ENCODE measurements around the gene CHKA. TPM values are rescaled to one million over a fixed set of nuclear protein-coding genes. Genes with fewer than 3 reads are reported as not detected.
A peak's percentile ranks its signal among the peaks of the same experiment; 100 is the strongest.

Gene CHKA
- total and polyA plus RNA-seq, 2 of the 4 experiments (the other 2 are of a cell fraction) = 4.5 to 8.4 TPM

DNA sequence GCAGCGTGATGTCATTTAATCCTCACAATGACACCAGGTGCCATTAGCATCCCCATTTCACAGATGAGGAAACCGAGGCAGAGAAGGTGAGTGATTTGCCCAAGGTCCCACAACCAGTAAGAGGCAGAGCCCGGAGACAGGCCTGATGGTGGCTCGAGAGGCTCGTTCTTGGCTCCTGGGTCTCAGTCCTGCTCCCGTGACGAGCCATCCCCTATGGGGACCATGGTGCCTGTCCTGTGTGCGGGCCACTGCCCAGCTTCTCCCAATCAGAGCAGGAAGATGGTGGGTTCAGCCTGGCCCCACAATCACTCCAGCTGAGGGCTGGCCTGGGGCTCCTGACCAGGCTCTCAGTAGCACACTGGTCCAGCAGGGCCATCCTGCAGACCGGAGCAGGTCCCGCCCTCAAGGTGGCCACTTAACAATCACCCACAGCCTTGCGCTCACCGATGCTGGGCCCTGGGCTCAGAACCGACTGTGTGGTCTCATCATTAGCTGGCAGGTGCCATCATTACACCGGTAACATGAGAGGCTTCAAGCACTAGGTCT, 107.5 kb downstream of the CHKA start:
- Histone ChIP-seq H3K4me1 (ENCODE audit: control insufficient read depth, insufficient read depth, low read length) (peaks cover 47% of the 10 kb centered on the region), H2BK20ac (ENCODE audit: low read depth, low read length) (peak overlapping the region; percentile 93), H3K23ac (ENCODE audit: low read depth, low read length) (peak overlapping the region; percentile 70; the same call in 1 of the 2 replicates), H3K27me3 (ENCODE audit: control insufficient read depth, insufficient read depth, low read length) (no peaks in the 10 kb centered on the region), H4K20me1 (ENCODE audit: insufficient read depth, low read length) (no peaks in the 10 kb centered on the region), H2BK15ac (ENCODE audit: low read depth, low read length) (peak overlapping the region; percentile 91; the same call in 2 of the 3 replicates), H4K91ac (ENCODE audit: insufficient read depth, low read depth, low read length) (peak overlapping the region; percentile 93), H3K56ac (ENCODE audit: extremely low read depth, insufficient read depth, low read length) (peak overlapping the region; percentile 55), H3K79me1 (ENCODE audit: low read depth in 1 of 2, low read length in 2 of 2) (peaks cover 23 to 45% of the 10 kb centered on the region in 2 experiments; a peak in 3 of 4 replicates), H2AK5ac (ENCODE audit: low read depth, low read length) (peak overlapping the region; percentile 95), H2BK120ac (ENCODE audit: low read depth, low read length) (peak overlapping the region; percentile 93), H3K9ac (ENCODE audit: low read depth, low read length) (peak overlapping the region; percentile 1; the same call in 1 of the 2 replicates), H3K4ac (ENCODE audit: low read depth, low read length) (peak overlapping the region; percentile 96), H3K4me2 (ENCODE audit: low read depth, low read length) (peak overlapping the region; percentile 44), H2AK9ac (replicated peaks; ENCODE audit: low read depth, low read length, poor library complexity) (peak overlapping the region; percentile 100), H3K9me1 (ENCODE audit: insufficient read depth, low read length) (peaks cover 35% of the 10 kb centered on the region), H2BK5ac (ENCODE audit: low read depth, low read length, poor library complexity, severe bottlenecking) (peak overlapping the region; percentile 92), H3K27ac (ENCODE audit: insufficient read depth, low read length) (peak overlapping the region; percentile 78), H3K14ac (replicated peaks; ENCODE audit: low read depth, low read length) (peak overlapping the region; percentile 78), H3K4me3 (ENCODE audit: insufficient read depth, low read depth, low read length) (no peak overlapping the region), H3K18ac (ENCODE audit: low read depth, low read length) (peak overlapping the region; percentile 70), H4K8ac (ENCODE audit: low read depth in 2 of 2, low read length in 2 of 2) (peak overlapping the region; percentile 37 to 88), H3K9me3 (ENCODE audit: control insufficient read depth, insufficient read depth, low read length) (no peaks in the 10 kb centered on the region), H2AFZ (replicated peaks; ENCODE audit: low read length, poor library complexity) (peak overlapping the region; percentile 80), H3K36me3 (ENCODE audit: control insufficient read depth, insufficient read depth, low read length) (no peaks in the 10 kb centered on the region), H4K5ac (ENCODE audit: low read depth, low read length) (peak overlapping the region; percentile 77)
- intact Hi-C loops (cut with micrococcal nuclease) = loop anchor here (5.0 kb wide), 2 partner anchors 104 to 194 kb away; no protein-coding TSS in a partner anchor
- WGBS, 2 experiments (ENCODE audit: extremely low coverage in 2 of 2, insufficient read length in 1 of 2) = 92% methylated on average over 7 of the region's 14 CpGs; no CpG with 5 or more reads in 1 of the 2 experiments
- no peak for ATAC-seq (ENCODE audit: low read depth)
- CTCF ChIA-PET = no interaction called here
- TF ChIP-seq RCOR1 (IDR thresholded peaks at IDR 0.05; ENCODE audit: insufficient replicate concordance, low read length) (peak; percentile 72), NFE2L2 (IDR thresholded peaks at IDR 0.05; ENCODE audit: low read depth, low read length) (no peak)
- DNase-seq = no peak
- no TSS peak for BruUV-seq (replicated peaks)
- POLR2A ChIA-PET (ENCODE audit: unreplicated experiment) = interaction anchor here (0.6 kb wide), 1 partner anchor 18 kb away, joined by 3 read pairs; no protein-coding TSS in a partner anchor
- in situ Hi-C loops (cut with MboI; ENCODE audit: low sequenced_read_pairs) = no loop called here
- dilution Hi-C loops (cut with HindIII; ENCODE audit: low sequenced_read_pairs, unreplicated experiment) = no loop called here

All from IMR-90 (cell line).